ENCODE data around the gene MYADML2.

The MYADML2 gene

DNA sequence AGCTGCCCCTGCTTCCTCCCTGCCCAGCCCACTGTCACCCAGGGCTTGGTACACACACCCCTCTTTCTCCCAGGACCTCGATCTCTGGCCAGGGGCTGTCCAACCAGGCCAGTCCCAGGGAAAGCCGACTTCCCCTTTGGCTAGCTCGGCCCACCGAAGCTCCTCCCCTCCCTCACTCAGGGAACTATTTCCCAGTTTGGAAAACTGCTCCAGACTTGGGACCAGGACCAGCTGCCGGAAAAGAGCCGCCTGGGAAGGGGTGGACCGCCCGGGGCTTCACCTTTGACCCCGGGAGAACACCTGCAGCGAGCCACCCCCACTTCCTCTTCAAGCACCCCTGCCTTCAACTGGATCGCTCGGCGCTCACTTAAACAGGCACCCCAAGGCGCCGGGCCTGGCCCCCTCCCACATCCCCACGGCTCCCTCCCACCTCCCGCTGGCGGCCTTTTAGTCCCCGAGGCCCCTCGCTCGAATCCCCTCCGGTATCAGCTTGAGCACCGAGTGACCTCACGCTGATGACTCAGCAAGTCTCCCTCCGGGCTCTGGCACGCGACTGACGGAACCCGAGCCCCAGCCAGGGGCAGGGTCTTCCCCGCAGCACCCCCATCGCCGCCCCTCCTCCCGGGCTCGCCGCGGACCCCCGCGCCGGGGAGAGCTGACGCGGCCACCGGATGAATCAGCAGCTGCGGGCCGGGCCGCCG lies 20.4 kb downstream of the MYADML2 start:
- DNase-seq: peak; percentile 93 to 96 (median 95)
- Histone ChIP-seq H3K27me3 (replicated peaks in 2 of 5; ENCODE audit: control insufficient read depth in 4 of 5, insufficient read depth in 5 of 5, low read length in 4 of 5) (peaks cover 0 to 24% (median 13%) of the 10 kb centered on the region in 5 experiments), H3K27ac (ENCODE audit: insufficient read depth in 1 of 2, low read depth in 1 of 2, low read length in 2 of 2, poor library complexity in 1 of 2, severe bottlenecking in 2 of 2) (peak overlapping the region; percentile 92 to 98), H3K36me3 (ENCODE audit: control insufficient read depth in 4 of 4, insufficient read depth in 4 of 4, low read length in 3 of 4) (peaks cover 0 to 13% (median 9%) of the 10 kb centered on the region in 4 experiments), H3K4me1 (ENCODE audit: control extremely low read depth in 1 of 4, control insufficient read depth in 4 of 4, insufficient read depth in 4 of 4, low read length in 3 of 4) (peaks cover 0 to 74% (median 67%) of the 10 kb centered on the region in 4 experiments), H3K4me3 (ENCODE audit: control insufficient read depth in 1 of 7, extremely low read depth in 1 of 7, insufficient read depth in 4 of 7, low read depth in 2 of 7, low read length in 6 of 7) (peak overlapping the region; percentile 46 to 83 (median 77)), H3K9me3 (ENCODE audit: control extremely low read depth in 1 of 5, control insufficient read depth in 4 of 5, insufficient read depth in 2 of 5, low read depth in 1 of 5, low read length in 4 of 5) (no peaks in the 10 kb centered on the region)
- CTCF ChIA-PET: interaction anchor here (0.7 to 3.1 kb wide), 7 partner anchors 10 to 94 kb away, joined by 3 to 15 read pairs (median 3); partner anchors contain the start of gene NPB
- POLR2A ChIA-PET: interaction anchor here (0.6 to 1.8 kb wide), 6 partner anchors 9 to 105 kb away, joined by 3 to 6 read pairs (median 3); partner anchors contain the start of genes P4HB, RAC3 and SIRT7
- WGBS (ENCODE audit: insufficient coverage): 0% methylated on average over 34 of the region's 46 CpGs

DNA sequence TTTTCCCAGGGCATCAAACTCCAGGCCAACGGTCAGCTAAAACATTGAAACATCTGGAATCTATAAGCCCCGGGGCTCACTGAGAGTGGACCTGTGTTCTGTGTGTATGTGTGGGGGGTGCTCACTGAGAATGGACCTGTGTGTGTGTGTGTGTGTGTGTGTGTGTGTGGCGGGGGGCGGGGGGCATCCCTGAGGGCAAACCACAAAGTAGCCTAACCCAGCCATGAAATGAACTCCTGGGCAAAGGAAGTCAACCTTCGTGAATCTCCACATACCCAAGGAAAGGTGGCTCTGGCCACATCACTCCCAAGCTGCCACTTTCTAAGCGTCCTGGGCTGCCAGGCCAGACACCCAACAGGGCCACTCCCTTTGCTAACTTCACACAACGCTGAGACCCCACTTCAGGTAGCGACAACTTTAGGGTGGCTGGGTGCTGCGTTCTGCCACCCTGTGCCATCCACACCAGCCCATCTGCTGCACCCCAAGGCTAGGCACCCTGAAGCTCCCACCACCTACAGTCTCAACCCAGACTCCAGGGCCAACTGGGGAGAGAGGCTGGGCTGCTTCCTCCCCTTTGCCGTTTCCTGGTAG lies 21.1 kb downstream of the MYADML2 start:
- WGBS (ENCODE audit: insufficient coverage): 19% methylated on average over 3 of the region's 10 CpGs
- POLR2A ChIA-PET: interaction anchor here (0.6 to 1.8 kb wide), 5 partner anchors 9 to 65 kb away, joined by 3 to 6 read pairs (median 3); partner anchors contain the start of genes P4HB and SIRT7
- Histone ChIP-seq H3K27ac (ENCODE audit: insufficient read depth in 1 of 2, low read depth in 1 of 2, low read length in 2 of 2, poor library complexity in 1 of 2, severe bottlenecking in 2 of 2) (peak overlapping the region; percentile 92 to 98), H3K27me3 (replicated peaks in 2 of 5; ENCODE audit: control insufficient read depth in 4 of 5, insufficient read depth in 5 of 5, low read length in 4 of 5) (peaks cover 0 to 24% (median 13%) of the 10 kb centered on the region in 5 experiments), H3K4me1 (ENCODE audit: control extremely low read depth in 1 of 4, control insufficient read depth in 4 of 4, insufficient read depth in 4 of 4, low read length in 3 of 4) (peaks cover 0 to 70% (median 66%) of the 10 kb centered on the region in 4 experiments), H3K36me3 (ENCODE audit: control insufficient read depth in 4 of 4, insufficient read depth in 4 of 4, low read length in 3 of 4) (peaks cover 0 to 17% (median 13%) of the 10 kb centered on the region in 4 experiments), H3K4me3 (ENCODE audit: control insufficient read depth in 1 of 7, extremely low read depth in 1 of 7, insufficient read depth in 4 of 7, low read depth in 2 of 7, low read length in 6 of 7) (peak overlapping the region; percentile 46 to 83 (median 77)), H3K9me3 (ENCODE audit: control extremely low read depth in 1 of 5, control insufficient read depth in 4 of 5, insufficient read depth in 2 of 5, low read depth in 1 of 5, low read length in 4 of 5) (no peaks in the 10 kb centered on the region)
- no peak for DNase-seq
- CTCF ChIA-PET: interaction anchor here (0.7 to 3.4 kb wide), 9 partner anchors 9 to 95 kb away, joined by 3 to 15 read pairs (median 3); partner anchors contain the start of gene NOTUM

DNA sequence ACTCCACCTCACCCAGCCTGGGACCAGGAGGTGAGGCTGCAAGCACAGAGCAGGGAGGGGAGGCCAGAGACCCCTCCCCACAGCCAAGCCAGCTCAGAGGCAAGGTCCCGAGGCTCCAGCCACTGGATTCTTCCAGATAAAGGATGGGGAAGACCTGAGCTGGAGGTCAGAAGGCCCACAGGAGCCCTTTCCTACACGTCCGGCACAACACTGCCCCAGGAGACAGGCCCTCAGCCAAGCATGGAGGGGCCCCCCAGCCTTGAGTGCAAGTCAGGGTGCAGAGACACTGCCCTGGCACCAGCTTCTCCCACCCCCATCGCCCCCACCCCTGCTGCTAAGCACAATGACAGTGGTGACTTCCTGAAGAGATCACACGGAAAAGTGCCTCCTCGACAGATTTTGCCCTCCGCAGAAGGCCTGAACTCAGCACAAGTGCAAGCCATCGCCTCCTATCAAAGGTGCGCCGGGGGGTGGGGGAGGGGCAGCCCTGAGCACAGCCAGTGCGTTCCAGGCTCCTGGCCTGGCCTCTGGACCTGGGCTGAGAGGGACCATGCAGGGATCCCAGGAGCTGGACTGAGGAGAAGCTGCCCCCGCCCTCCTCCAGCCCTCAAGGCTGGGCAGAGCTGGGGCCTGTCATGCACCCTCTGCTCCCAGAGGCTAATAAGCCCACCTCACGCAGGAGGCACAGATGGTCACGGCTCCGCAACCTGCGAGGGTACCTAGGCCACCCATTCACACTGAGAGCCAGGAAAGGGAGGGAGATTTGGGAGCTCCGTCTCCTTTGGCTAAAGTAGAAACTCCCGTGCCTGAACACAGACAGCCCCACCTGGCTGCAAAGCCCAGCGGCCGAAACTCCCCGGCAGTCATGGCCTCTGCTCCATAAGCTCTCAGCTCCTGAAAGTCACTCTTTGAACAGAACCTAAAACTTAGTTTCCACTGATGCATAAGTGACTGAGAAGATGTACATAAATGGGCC lies 22.2 kb downstream of the MYADML2 start:
- no peaks in the 10 kb centered on the region for H3K9me3 ChIP-seq (ENCODE audit: control extremely low read depth in 1 of 5, control insufficient read depth in 4 of 5, insufficient read depth in 2 of 5, low read depth in 1 of 5, low read length in 4 of 5)
- POLR2A ChIA-PET: interaction anchor here (0.6 to 0.9 kb wide), 2 partner anchors 58 to 686 kb away, joined by 3 read pairs; partner anchors contain the start of genes NDUFAF8 and TEPSIN
- peaks cover 0 to 28% (median 22%) of the 10 kb centered on the region in 4 experiments for H3K36me3 ChIP-seq (ENCODE audit: control insufficient read depth in 4 of 4, insufficient read depth in 4 of 4, low read length in 3 of 4)
- WGBS (ENCODE audit: insufficient coverage): 76% methylated on average over 17 of the region's 21 CpGs
- H3K4me3 ChIP-seq (ENCODE audit: control insufficient read depth in 1 of 7, extremely low read depth in 1 of 7, insufficient read depth in 4 of 7, low read depth in 2 of 7, low read length in 6 of 7): peak overlapping the region in 4 of 7 experiments; percentile 8 to 75 (median 70)
- H3K4me1 ChIP-seq (ENCODE audit: control extremely low read depth in 1 of 4, control insufficient read depth in 4 of 4, insufficient read depth in 4 of 4, low read length in 3 of 4): peaks cover 0 to 77% (median 69%) of the 10 kb centered on the region in 4 experiments
- H3K27ac ChIP-seq (ENCODE audit: insufficient read depth in 1 of 2, low read depth in 1 of 2, low read length in 2 of 2, poor library complexity in 1 of 2, severe bottlenecking in 2 of 2): peak overlapping the region in 1 of 2 experiments; percentile 88
- peaks cover 0 to 19% (median 13%) of the 10 kb centered on the region in 5 experiments for H3K27me3 ChIP-seq (replicated peaks in 2 of 5; ENCODE audit: control insufficient read depth in 4 of 5, insufficient read depth in 5 of 5, low read length in 4 of 5)
- no peak for DNase-seq
- CTCF ChIA-PET: interaction anchor here (0.8 to 3.4 kb wide), 8 partner anchors 8 to 96 kb away, joined by 3 to 15 read pairs (median 8); partner anchors contain the start of gene NOTUM

DNA sequence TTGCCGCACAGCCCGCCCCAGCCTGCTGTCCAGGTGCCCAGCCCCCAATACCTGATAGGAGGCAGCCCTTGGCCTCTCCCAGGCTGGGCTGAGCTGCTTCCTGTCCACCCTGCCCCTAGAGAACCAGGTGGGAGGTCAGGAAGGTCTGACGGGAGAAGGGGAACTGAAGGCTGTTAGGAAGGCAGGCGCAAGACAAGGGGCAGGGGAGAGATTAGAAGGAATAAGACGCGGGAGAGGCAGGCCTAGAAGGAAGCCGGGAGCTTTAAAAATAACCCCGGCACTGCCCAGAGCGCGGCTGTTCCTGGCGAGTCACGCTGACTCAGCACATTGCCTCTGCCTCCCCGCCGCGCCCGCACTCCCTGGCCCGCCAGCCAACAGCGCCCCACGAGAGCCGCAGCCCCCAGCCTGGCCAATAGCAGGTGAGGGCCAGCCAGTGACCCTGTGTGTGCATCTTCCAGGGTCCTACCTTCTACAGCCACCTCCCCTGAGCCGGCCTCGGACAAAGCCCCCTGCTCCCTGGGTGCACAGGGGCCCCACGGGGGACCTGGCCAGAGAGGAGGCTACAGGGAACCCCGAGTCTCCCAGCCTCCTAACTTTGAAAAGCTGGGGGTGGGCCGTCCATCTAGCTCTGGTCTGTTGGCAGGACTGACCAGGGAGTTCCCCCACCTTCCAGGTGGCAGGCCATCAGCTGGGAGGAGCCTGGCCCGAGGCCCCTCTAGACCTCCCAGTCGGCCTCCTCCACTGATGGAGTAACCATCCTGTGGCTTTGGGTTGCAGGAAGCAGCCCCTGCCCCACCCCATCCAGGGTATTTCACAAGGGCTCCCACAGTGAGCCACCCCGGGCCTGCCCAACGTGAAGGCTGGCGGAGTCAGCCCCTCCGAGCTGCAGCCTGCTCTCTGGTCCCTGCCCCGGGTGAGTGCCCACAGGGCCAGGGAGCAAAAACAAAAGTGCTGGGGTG lies 23.5 kb downstream of the MYADML2 start:
- Histone ChIP-seq H3K4me3 (ENCODE audit: control insufficient read depth in 1 of 7, extremely low read depth in 1 of 7, insufficient read depth in 4 of 7, low read depth in 2 of 7, low read length in 6 of 7) (peak overlapping the region in 6 of 7 experiments; percentile 50 to 75 (median 64)), H3K4me1 (ENCODE audit: control extremely low read depth in 1 of 4, control insufficient read depth in 4 of 4, insufficient read depth in 4 of 4, low read length in 3 of 4) (peaks cover 0 to 83% (median 72%) of the 10 kb centered on the region in 4 experiments), H3K27ac (ENCODE audit: insufficient read depth in 1 of 2, low read depth in 1 of 2, low read length in 2 of 2, poor library complexity in 1 of 2, severe bottlenecking in 2 of 2) (peak overlapping the region; percentile 33 to 88), H3K9me3 (ENCODE audit: control extremely low read depth in 1 of 5, control insufficient read depth in 4 of 5, insufficient read depth in 2 of 5, low read depth in 1 of 5, low read length in 4 of 5) (no peaks in the 10 kb centered on the region), H3K27me3 (replicated peaks in 2 of 5; ENCODE audit: control insufficient read depth in 4 of 5, insufficient read depth in 5 of 5, low read length in 4 of 5) (peaks cover 0 to 6% (median 4%) of the 10 kb centered on the region in 5 experiments), H3K36me3 (ENCODE audit: control insufficient read depth in 4 of 4, insufficient read depth in 4 of 4, low read length in 3 of 4) (peaks cover 0 to 39% (median 27%) of the 10 kb centered on the region in 4 experiments)
- peak; percentile 79 to 91 (median 90) for DNase-seq
- ChIA-PET CTCF (interaction anchor here (0.9 to 3.4 kb wide), 6 partner anchors 11 to 98 kb away, joined by 3 to 15 read pairs (median 8); partner anchors contain the start of gene NOTUM), POLR2A (interaction anchor here (0.6 to 1.0 kb wide), 4 partner anchors 12 to 1011 kb away, joined by 3 to 4 read pairs (median 3); partner anchors contain the start of genes NDUFAF8, PCYT2 and TEPSIN)
- 2% methylated on average over 26 of the region's 32 CpGs for whole genome bisulfite sequencing (ENCODE audit: insufficient coverage)

DNA sequence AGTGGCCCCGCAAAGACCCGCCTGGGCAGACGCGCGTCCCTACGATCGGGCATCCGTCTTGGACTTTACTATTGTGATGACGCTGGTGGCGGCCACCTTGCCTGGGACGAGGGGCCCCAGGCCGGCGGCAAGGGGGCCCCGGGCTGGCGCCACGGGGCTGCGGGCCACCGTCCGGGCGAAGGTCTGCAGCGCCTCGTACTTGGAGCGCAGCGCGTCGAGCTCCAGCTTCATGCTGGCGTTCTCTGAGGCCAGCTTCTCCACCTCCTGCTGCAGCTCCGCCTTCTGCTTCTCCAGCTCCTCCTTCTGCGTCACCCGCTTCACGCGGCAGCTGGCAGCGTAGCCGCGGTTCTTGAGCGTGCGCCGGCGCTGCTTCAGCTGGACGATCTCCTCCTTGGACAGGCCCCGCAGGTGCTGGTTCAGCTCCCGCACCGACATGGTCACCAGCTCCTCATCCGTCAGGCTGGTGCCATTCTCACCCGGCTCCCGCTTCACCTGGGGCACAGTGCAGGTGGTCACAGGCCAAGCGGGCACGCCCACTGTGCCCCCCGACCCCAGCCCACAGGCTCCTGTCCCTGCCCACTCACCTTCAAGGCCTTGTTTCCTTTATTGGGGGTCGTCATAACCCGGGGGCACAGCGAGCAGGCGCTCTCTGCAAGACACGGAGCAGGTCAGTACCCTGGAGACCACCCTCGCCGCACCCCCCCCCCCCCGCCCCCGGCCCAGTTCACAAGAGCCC lies 24.3 kb downstream of the MYADML2 start:
- Histone ChIP-seq H3K4me1 (ENCODE audit: control extremely low read depth in 1 of 4, control insufficient read depth in 4 of 4, insufficient read depth in 4 of 4, low read length in 3 of 4) (peaks cover 0 to 81% (median 69%) of the 10 kb centered on the region in 4 experiments), H3K36me3 (ENCODE audit: control insufficient read depth in 4 of 4, insufficient read depth in 4 of 4, low read length in 3 of 4) (peaks cover 0 to 39% (median 27%) of the 10 kb centered on the region in 4 experiments), H3K4me3 (ENCODE audit: control insufficient read depth in 1 of 7, extremely low read depth in 1 of 7, insufficient read depth in 4 of 7, low read depth in 2 of 7, low read length in 6 of 7) (peak overlapping the region in 5 of 7 experiments; percentile 36 to 75 (median 68)), H3K27me3 (replicated peaks in 2 of 5; ENCODE audit: control insufficient read depth in 4 of 5, insufficient read depth in 5 of 5, low read length in 4 of 5) (no peaks in the 10 kb centered on the region), H3K9me3 (ENCODE audit: control extremely low read depth in 1 of 5, control insufficient read depth in 4 of 5, insufficient read depth in 2 of 5, low read depth in 1 of 5, low read length in 4 of 5) (no peaks in the 10 kb centered on the region), H3K27ac (ENCODE audit: insufficient read depth in 1 of 2, low read depth in 1 of 2, low read length in 2 of 2, poor library complexity in 1 of 2, severe bottlenecking in 2 of 2) (peak overlapping the region; percentile 46 to 88)
- peak in 1 of 3 donors; percentile 17 for DNase-seq
- WGBS (ENCODE audit: insufficient coverage): 90% methylated on average over 36 of the region's 58 CpGs
- POLR2A ChIA-PET: interaction anchor here (0.6 to 1.0 kb wide), 2 partner anchors 11 to 176 kb away, joined by 3 to 4 read pairs; partner anchors contain the start of gene PCYT2
- CTCF ChIA-PET: interaction anchor here (0.6 to 3.4 kb wide), 5 partner anchors 10 to 98 kb away, joined by 3 to 15 read pairs (median 3); partner anchors contain the start of gene NOTUM

Measured in common myeloid progenitor, CD34-positive (primary cell).